OCI-LY1 (cell line): ENCODE results near the gene PRSS8.

Source experiments
- CTCF ChIP-seq: fragments of 200-600 bp; sonication (generic), shearing (Covaris generic); IDR thresholded peaks from 2 replicates; pipeline ENCODE4 v1.5.1; 2017; ENCODE audit warnings: mild to moderate bottlenecking, antibody characterized with exemption, low read length, moderate library complexity, mixed read lengths
- EZH2 ChIP-seq: fragments of 200-600 bp; sonication (generic), shearing (Covaris generic); IDR thresholded peaks from 2 replicates; pipeline ENCODE4 v1.8.0; 2017; ENCODE audit warnings: borderline replicate concordance, mixed run types, mild to moderate bottlenecking, antibody characterized with exemption, low read length, moderate library complexity, mixed read lengths

- peak; percentile 60 for TF ChIP-seq CTCF
- TF ChIP-seq EZH2: no peak
Measured at GRCh38 chr16:31105677-31106213, 29.8 kb downstream of the PRSS8 start.
